Epithelial cell of proximal tubule (primary cell): Measurements from ENCODE around the gene DYSF. TPM values are rescaled to one million over a fixed set of nuclear protein-coding genes. Genes with fewer than 3 reads are reported as not detected.

Experiments used
- DNase-seq: peaks from one replicate; pipeline ENCODE4 v3.0.0-alpha.2; 2011; ENCODE audit warnings: low read depth
- H3K4me3 ChIP-seq: 2 replicates; pipeline ENCODE4 v1.5.1; 2011; ENCODE audit warnings: low read depth, mild to moderate bottlenecking, low read length
- CTCF ChIP-seq: conservative IDR thresholded peaks from 2 replicates; pipeline ENCODE4 v1.5.1; 2012; ENCODE audit warnings: low read depth, mild to moderate bottlenecking, low read length
- total RNA-seq: library from RNA; depleted of rRNA; stranded (reverse); fragments of >200 nt; gene quantifications from 2 replicates; pipeline ENCODE4 v1.2.3, GENCODE V29; 2015

The DYSF gene
- total RNA-seq, 1 donor from 2014 or later = 6.3 TPM

GRCh38 chr2:71461304-71461671 is 7.9 kb downstream of the DYSF start:
- H3K4me3 ChIP-seq = no peak overlapping the region
- DNase-seq = no peak
- no peak for TF ChIP-seq CTCF

GRCh38 chr2:71462056-71462605 is 8.8 kb downstream of the DYSF start:
- no peak for DNase-seq
- H3K4me3 ChIP-seq = no peak overlapping the region
- TF ChIP-seq CTCF = no peak

GRCh38 chr2:71462641-71463341 is 9.4 kb downstream of the DYSF start:
- no peak for TF ChIP-seq CTCF
- no peak overlapping the region for H3K4me3 ChIP-seq
- no peak for DNase-seq

GRCh38 chr2:71463342-71463654 is 9.9 kb downstream of the DYSF start:
- DNase-seq = no peak
- TF ChIP-seq CTCF = no peak

GRCh38 chr2:71464389-71464788 is 11.0 kb downstream of the DYSF start:
- no peak overlapping the region for H3K4me3 ChIP-seq
- DNase-seq = no peak
- TF ChIP-seq CTCF = no peak

More at GRCh38 chr2:71463342-71463654, 9.9 kb downstream of the DYSF start:
- no peak overlapping the region for H3K4me3 ChIP-seq

GRCh38 chr2:71465356-71465755 is 12.0 kb downstream of the DYSF start:
- no peak for DNase-seq
- H3K4me3 ChIP-seq = no peak overlapping the region
- TF ChIP-seq CTCF = no peak

GRCh38 chr2:71465961-71466300 is 12.6 kb downstream of the DYSF start:
- no peak for DNase-seq
- peak overlapping the region; percentile 60 for H3K4me3 ChIP-seq
- TF ChIP-seq CTCF = no peak
